RKO (cell line): ENCODE measurements around the gene SOAT2.
"Not testable (repeated sequence)": the region's sequence is repeated elsewhere in the genome, so short reads cannot be mapped to it uniquely, and the experiment has no call there.

Experiments
- DNase-seq: peaks from one replicate; pipeline ENCODE4 v3.0.0-alpha.2; 2016; ENCODE audit warnings: low spot score

SOAT2 gene

GRCh38 chr12:53133722-53134121 lies 30.4 kb downstream of the SOAT2 start:
- DNase-seq = no peak

DNA sequence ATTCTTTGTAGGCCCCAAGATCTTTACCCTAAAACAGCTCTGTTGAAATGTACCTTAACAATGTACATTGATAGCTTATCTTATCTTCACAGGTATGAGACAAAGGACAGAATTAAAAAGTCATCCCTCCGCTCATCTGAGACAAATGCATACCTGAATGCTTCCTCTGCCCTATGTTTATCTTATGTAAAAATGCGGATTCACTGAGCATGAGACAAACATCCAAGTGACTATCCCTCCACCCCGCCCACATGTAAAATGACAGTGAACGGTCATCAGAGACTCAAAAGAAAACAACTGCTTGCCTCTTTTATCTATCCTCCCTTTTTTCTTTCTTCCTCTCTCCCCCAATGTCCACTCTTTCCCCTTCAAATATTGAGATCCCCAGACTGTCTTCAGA lies 40.1 kb downstream of the SOAT2 start:
- DNase-seq = no peak

DNA sequence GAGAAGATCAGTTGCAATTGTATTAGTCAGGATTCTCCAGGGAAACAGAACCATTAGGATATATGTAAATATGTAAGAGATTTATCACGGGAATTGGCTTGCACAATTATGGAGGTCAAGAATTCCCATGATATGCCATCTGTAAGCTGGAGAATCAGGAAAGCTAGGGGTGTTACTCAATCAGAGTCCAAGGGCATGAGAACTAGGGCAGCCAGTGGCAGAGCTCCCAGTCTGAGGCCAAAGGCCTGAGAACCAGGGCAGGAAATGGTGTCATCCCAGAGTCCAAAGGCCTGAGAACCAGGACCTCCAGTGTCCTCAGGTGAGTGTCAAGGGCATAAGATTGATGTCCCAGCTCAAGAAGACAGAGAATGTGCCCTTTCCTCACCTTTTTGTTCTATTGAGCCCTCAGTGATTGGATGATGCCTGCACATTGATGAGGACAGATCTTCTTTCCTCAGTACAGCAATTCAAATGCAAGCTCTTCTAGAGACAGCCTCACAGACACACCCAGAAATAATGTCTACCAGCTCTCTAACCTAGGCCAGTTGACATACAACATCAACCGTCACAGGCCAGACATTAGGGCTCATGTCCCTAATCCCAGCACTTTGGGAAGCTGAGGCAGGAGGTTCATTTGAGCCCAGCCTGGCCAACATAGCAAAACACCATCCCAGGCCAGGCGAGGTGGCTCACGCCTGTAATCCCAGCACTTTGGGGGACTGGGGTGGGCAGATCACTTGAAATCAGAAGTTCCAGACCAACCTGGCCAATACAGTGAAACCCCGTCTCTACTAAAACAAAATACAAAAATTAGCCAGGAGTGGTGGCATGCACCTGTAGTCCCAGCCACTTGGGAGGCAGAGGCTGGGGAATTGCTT lies 42.3 kb downstream of the SOAT2 start:
- DNase-seq = no peak

DNA sequence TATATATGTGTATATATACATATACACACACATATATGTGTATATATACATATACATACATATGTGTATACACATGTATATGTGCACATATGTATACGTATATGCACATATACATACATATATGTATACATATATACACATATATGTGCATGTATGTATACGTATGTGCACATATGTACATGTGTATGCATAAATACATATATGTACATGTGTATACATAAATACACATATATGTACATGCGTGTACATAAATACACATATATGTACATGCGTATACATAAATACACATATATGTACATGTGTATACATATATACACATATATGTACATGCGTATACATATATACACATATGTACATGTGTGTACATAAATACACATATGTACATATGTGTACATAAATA lies 43.9 kb downstream of the SOAT2 start:
- DNase-seq = no peak

DNA sequence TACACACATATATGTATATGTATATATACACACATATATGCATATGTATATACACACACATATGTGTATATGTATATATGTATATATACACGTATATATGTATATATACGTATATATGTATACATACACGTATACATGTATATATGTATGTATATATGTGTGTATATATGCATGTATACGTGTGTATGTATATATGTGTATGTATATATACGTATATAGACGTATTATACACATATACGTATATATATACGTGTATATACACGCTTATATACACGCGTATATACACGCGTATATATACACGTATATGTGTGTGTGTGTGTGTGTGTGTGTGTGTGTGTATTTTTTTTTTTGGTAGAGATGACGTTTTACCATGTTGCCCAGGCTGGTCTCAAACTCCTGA lies 44.4 kb downstream of the SOAT2 start:
- no peak for DNase-seq

GRCh38 chr12:53151039-53151438 lies 47.8 kb downstream of the SOAT2 start:
- DNase-seq = no peak

- DNase-seq = no peak
Measured at GRCh38 chr12:53152390-53152789, 49.1 kb downstream of the SOAT2 start.

DNA sequence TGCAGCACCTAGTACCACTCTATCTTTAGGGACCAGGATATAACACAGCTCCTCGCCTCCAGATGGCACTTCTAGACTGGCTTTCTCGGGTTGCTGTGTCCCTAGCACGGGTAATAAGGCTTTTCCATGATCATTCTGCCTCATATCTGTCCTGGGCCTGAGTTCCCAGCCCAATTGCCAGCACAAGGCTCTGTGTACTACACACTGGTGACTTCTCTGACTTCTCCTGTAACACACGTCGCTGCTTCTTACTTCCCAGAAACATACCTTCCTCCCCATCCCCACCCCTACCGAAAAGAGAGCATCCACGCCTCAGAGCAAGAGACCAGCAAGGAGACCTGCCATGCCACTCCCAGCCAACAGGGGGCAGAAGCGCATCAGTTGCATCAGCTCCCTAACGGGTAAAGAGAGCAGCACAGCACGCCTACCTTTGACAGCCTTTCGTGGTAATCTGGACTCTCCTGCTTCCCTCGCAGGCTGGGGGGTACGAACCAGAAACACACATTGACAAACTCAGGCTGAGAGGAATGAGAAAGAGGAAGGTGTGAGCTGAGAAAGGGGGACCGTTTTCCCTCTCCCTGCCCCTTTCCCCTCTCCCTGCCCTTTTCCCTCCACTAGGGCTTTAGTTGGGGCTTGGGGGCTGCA lies 56.0 kb downstream of the SOAT2 start:
- DNase-seq = peak; percentile 79

DNA sequence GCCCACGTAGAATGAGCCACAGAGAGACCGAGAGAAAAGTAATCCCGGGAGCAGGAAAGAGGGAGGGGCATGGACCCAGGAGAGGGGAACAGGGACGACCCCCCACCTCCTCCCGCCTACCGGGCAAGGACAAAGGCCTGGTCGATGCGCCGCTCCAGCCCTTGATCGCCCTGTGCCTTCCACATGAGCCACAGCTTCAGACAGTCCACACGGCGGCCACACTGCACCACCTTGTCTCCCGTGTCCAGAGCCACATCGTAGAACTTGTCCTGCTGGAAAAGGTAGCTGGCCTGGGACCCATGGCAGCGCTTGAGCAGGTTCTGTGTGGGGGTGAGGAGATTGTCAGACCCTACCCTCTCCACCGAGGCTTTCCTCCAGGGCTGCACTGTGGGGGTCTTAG lies 56.7 kb downstream of the SOAT2 start:
- no peak for DNase-seq

GRCh38 chr12:53160673-53161072 lies 57.4 kb downstream of the SOAT2 start:
- no peak for DNase-seq

DNA sequence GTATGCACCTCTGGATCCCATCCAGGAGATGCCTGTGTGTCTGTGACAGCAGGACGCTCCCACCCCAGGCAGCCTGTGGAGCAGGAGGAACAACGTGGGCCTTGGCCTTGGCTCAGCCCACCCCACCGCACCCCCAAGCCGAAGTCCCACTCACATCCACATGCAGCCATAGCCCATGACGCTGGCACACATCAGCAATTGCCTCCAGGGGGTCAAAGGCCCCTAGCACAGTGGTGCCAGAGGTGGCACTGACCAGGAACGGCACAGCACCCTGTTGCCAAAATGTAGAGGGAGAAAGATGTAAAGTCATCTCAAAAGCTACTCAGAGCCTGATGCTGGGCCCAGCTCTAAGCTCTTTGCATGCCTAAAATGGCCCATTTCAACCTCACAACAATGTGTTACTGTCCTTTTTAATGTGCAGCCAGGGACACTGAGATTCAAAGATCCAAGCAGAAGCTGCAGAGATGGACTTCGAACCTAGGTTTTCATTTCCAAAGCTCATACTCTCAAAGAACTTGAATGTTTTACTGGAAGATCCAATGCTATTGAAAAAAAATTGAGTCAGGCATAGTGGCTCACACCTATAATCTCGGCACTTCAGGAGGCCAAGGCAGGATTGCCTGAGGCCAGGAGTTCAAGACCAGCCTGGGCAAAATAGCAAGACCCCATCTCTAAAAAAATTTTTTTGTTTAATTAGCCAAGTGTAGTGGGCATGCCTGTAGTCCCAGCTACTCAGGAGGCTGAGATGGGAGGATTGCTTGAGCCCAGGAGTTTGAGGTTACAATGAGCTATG lies 58.0 kb downstream of the SOAT2 start:
- DNase-seq = no peak

DNA sequence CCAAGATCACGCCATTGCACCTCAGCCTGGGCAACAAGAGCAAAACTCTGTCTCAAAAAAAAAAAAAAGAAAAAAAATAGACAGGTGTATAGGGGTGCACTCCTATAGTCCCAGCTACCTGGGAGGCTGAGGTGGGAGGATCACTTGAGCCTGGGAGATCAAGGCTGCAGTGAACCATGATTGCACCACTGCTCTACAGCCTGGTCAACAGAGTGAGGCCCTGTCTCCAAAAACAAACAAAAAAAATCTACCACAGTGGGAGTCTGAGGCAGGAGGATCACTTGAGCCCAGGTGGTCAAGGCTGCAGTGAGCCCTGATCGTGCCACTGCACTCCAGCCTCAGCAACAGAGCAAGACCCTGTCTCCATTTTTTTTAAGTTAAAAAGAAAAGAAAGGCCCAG lies 59.7 kb downstream of the SOAT2 start:
- DNase-seq = not testable (repeated sequence)

DNA sequence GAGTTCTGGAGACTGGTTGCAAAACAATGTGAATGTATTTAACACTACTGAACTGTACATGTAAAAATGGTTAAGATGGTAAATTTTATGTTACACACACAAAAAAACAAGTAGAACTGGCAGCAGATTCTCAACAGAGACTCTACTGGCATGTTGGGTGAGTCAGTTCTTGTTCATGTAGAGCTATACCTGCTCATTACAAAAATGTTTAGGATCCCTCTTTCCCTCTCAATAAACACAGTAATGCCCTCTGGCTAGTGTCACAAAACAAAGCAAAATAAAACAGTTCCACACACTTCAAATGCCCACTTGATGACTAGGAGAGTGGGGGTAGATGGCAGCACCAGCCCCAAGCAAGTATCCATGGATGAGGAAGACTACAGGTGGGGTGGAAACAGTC lies 63.6 kb downstream of the SOAT2 start:
- no peak for DNase-seq

DNA sequence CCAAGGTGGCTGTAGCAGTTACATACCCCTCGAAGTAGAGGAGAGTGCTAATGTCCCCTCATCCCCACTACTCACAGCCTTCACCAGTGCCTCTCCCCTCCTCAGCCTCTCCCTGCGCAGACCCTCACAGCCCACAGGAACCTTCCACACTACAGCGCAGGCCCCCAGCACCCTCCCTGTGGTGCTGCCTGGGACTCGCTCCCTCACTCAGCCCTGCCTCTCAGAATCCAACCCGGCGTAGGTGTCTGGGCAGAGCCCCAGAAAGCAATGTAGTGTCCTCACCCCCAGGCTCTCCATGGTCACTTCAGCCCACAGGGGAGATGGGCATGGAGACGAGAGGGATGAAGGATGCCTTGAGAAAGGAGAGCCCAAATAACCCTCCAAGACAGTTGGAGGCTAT lies 66.4 kb downstream of the SOAT2 start:
- no peak for DNase-seq

GRCh38 chr12:53170215-53170614 lies 66.9 kb downstream of the SOAT2 start:
- no peak for DNase-seq

GRCh38 chr12:53170876-53171724 lies 67.8 kb downstream of the SOAT2 start:
- DNase-seq = no peak

DNA sequence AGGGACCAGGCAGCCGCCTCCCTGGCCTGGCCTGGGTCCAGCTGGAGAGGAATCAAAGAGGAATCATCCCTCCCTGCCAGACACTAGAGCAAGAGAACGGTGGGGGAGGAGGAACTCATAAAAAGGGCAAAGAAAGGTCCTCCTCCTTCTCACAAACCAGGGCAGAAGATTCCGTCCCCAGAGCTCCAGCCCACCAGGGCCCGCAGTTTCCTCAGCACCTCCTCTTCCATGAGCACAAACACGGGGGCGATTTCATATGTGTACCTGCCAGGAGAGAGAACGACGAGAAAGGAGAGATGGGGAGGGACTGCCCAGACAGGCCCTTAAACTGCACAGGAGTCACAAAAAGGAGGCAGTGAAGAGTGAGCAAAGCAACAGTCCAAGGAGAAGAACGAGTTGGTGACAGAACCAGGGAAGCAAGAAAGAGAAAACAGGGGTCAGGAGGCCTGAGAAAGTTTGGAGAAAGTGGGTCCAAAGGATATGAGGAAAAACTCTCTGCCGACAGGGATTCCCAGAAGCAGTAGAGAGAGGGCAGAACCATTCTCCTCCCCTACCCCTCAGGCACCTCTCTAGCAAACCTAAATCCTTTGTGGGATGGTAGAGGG lies 68.5 kb downstream of the SOAT2 start:
- no peak for DNase-seq

GRCh38 chr12:53172352-53172751 lies 69.1 kb downstream of the SOAT2 start:
- DNase-seq = peak; percentile 27

GRCh38 chr12:53173085-53173715 lies 69.9 kb downstream of the SOAT2 start:
- DNase-seq = peak; percentile 54
